Testis (tissue), 2 donors: ENCODE results near the gene RGSL1.

Source experiments
- POLR2A ChIP-seq: fragments of 450-650 bp; IDR thresholded peaks from one replicate; pipeline ENCODE4 v1.6.1; 2017; ENCODE audit warnings: antibody characterized with exemption, mild to moderate bottlenecking, moderate library complexity
- TF ChIP-seq, protein P1 (sequence below), 3 experiments: fragments of 450-650 bp in 2 of 3; fragments of 200-600 bp in 1 of 3; sonication (generic) in 1 of 3; IDR thresholded peaks; one replicate each; pipeline ENCODE4 v1.5.1; 2016 to 2019; ENCODE audit warnings: antibody characterized with exemption in 3 of 3, mild to moderate bottlenecking in 2 of 3, moderate library complexity in 1 of 3

DNA sequence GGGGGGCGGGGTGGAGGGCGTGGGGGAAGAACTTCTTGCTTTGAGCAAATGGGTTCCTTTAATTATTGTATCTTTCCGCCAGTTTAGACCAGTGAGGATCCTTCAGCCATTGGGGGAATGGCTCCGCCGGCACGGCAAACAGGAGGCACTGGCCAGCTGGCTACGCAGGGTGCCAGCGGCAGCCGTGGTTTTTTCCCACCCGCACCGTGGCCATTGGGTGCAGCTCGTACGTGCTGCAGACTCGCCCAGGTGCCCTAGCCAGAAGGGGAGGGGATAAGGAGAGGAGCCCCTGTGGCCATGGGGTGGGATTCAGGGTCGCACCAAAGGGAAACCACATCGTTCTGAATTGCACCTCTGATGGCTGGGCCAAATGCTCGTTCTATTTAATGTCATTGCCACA lies 65.6 kb downstream of the RGSL1 start:
- TF ChIP-seq, protein P1, sequence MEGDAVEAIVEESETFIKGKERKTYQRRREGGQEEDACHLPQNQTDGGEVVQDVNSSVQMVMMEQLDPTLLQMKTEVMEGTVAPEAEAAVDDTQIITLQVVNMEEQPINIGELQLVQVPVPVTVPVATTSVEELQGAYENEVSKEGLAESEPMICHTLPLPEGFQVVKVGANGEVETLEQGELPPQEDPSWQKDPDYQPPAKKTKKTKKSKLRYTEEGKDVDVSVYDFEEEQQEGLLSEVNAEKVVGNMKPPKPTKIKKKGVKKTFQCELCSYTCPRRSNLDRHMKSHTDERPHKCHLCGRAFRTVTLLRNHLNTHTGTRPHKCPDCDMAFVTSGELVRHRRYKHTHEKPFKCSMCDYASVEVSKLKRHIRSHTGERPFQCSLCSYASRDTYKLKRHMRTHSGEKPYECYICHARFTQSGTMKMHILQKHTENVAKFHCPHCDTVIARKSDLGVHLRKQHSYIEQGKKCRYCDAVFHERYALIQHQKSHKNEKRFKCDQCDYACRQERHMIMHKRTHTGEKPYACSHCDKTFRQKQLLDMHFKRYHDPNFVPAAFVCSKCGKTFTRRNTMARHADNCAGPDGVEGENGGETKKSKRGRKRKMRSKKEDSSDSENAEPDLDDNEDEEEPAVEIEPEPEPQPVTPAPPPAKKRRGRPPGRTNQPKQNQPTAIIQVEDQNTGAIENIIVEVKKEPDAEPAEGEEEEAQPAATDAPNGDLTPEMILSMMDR (IDR thresholded peaks at IDR 0.05) = no peak
- TF ChIP-seq POLR2A = no peak
